ENCODE results near the gene PLRG1. TPM values are rescaled to one million over a fixed set of nuclear protein-coding genes. Genes with fewer than 3 reads are reported as not detected.

PLRG1 gene
- total RNA-seq, 1 donor from 2014 or later = 81.3 TPM

GRCh38 chr4:154566639-154567204 is 16.5 kb upstream of the PLRG1 start:
- no peak overlapping the region for H3K27ac Mint-ChIP-seq (ENCODE audit: unreplicated experiment)
- no peak overlapping the region for H2AFZ ChIP-seq (ENCODE audit: low read depth, low read length)

GRCh38 chr4:154565704-154566103 is 15.5 kb upstream of the PLRG1 start:
- H3K9me3 Mint-ChIP-seq (ENCODE audit: unreplicated experiment) = no peaks in the 10 kb centered on the region
- Histone ChIP-seq H2AFZ (ENCODE audit: low read depth, low read length) (no peak overlapping the region), H3K27me3 (ENCODE audit: insufficient read depth, low read length) (no peaks in the 10 kb centered on the region), H3K27ac (ENCODE audit: low read depth, low read length) (no peak overlapping the region), H3K9me3 (ENCODE audit: insufficient read depth, low read depth, low read length) (peaks cover 2% of the 10 kb centered on the region), H3K9ac (ENCODE audit: low read length) (no peak overlapping the region), H3K79me2 (ENCODE audit: insufficient read depth, low read length) (no peaks in the 10 kb centered on the region), H3K4me3 (ENCODE audit: insufficient read depth, low read depth, low read length) (no peak overlapping the region), H3K4me2 (ENCODE audit: low read length) (no peak overlapping the region), H4K20me1 (ENCODE audit: insufficient read depth, low read length) (no peaks in the 10 kb centered on the region), H3K36me3 (ENCODE audit: insufficient read depth, low read length) (no peaks in the 10 kb centered on the region), H3K4me1 (ENCODE audit: insufficient read depth, low read length) (peaks cover 6% of the 10 kb centered on the region)
- H3K4me1 Mint-ChIP-seq (ENCODE audit: low read depth, unreplicated experiment) = peaks cover 4% of the 10 kb centered on the region
- H3K4me3 Mint-ChIP-seq (ENCODE audit: unreplicated experiment) = no peak overlapping the region
- TF ChIP-seq CTCF (IDR thresholded peaks at IDR 0.05; ENCODE audit: insufficient read depth, low read depth, low read length) = no peak
- TF ChIP-seq EZH2 (IDR thresholded peaks at IDR 0.05; ENCODE audit: insufficient read depth, low read length) = no peak
- DNase-seq (ENCODE audit: low read depth) (no peak), FAIRE-seq (no peak)
- H3K27me3 Mint-ChIP-seq (ENCODE audit: low read depth, unreplicated experiment) = no peaks in the 10 kb centered on the region
- H3K36me3 Mint-ChIP-seq (ENCODE audit: low read depth, unreplicated experiment) = no peaks in the 10 kb centered on the region
- no peak overlapping the region for H3K27ac Mint-ChIP-seq (ENCODE audit: unreplicated experiment)

More at GRCh38 chr4:154566639-154567204, 16.5 kb upstream of the PLRG1 start:
- no peak overlapping the region for H3K4me3 Mint-ChIP-seq (ENCODE audit: unreplicated experiment)
- H3K79me2 ChIP-seq (ENCODE audit: insufficient read depth, low read length) = no peaks in the 10 kb centered on the region
- no peaks in the 10 kb centered on the region for H3K27me3 ChIP-seq (ENCODE audit: insufficient read depth, low read length)
- no peak overlapping the region for H3K27ac ChIP-seq (ENCODE audit: low read depth, low read length)
- H3K4me1 ChIP-seq (ENCODE audit: insufficient read depth, low read length) = no peaks in the 10 kb centered on the region
- no peaks in the 10 kb centered on the region for H3K36me3 Mint-ChIP-seq (ENCODE audit: low read depth, unreplicated experiment)
- no peaks in the 10 kb centered on the region for H3K27me3 Mint-ChIP-seq (ENCODE audit: low read depth, unreplicated experiment)
- H3K9me3 Mint-ChIP-seq (ENCODE audit: unreplicated experiment) = no peaks in the 10 kb centered on the region
- TF ChIP-seq EZH2 (IDR thresholded peaks at IDR 0.05; ENCODE audit: insufficient read depth, low read length) = no peak
- TF ChIP-seq CTCF (IDR thresholded peaks at IDR 0.05; ENCODE audit: insufficient read depth, low read depth, low read length) = no peak
- no peaks in the 10 kb centered on the region for H4K20me1 ChIP-seq (ENCODE audit: insufficient read depth, low read length)
- no peak overlapping the region for H3K4me3 ChIP-seq (ENCODE audit: insufficient read depth, low read depth, low read length)
- no peaks in the 10 kb centered on the region for H3K4me1 Mint-ChIP-seq (ENCODE audit: low read depth, unreplicated experiment)
- no peak overlapping the region for H3K9ac ChIP-seq (ENCODE audit: low read length)
- peak; percentile 54 for DNase-seq (ENCODE audit: low read depth)
- peaks cover 2% of the 10 kb centered on the region for H3K9me3 ChIP-seq (ENCODE audit: insufficient read depth, low read depth, low read length)
- no peak for FAIRE-seq
- H3K36me3 ChIP-seq (ENCODE audit: insufficient read depth, low read length) = no peaks in the 10 kb centered on the region
- H3K4me2 ChIP-seq (ENCODE audit: low read length) = no peak overlapping the region

GRCh38 chr4:154564311-154564710 is 14.1 kb upstream of the PLRG1 start:
- DNase-seq (ENCODE audit: low read depth) (no peak), FAIRE-seq (no peak)
- Histone ChIP-seq H3K4me1 (ENCODE audit: insufficient read depth, low read length) (peaks cover 6% of the 10 kb centered on the region), H3K9ac (ENCODE audit: low read length) (no peak overlapping the region), H3K36me3 (ENCODE audit: insufficient read depth, low read length) (no peaks in the 10 kb centered on the region), H3K4me2 (ENCODE audit: low read length) (no peak overlapping the region), H3K9me3 (ENCODE audit: insufficient read depth, low read depth, low read length) (no peaks in the 10 kb centered on the region), H2AFZ (ENCODE audit: low read depth, low read length) (no peak overlapping the region), H3K27ac (ENCODE audit: low read depth, low read length) (no peak overlapping the region), H4K20me1 (ENCODE audit: insufficient read depth, low read length) (no peaks in the 10 kb centered on the region), H3K79me2 (ENCODE audit: insufficient read depth, low read length) (no peaks in the 10 kb centered on the region), H3K4me3 (ENCODE audit: insufficient read depth, low read depth, low read length) (no peak overlapping the region), H3K27me3 (ENCODE audit: insufficient read depth, low read length) (no peaks in the 10 kb centered on the region)
- H3K27me3 Mint-ChIP-seq (ENCODE audit: low read depth, unreplicated experiment) = no peaks in the 10 kb centered on the region
- no peaks in the 10 kb centered on the region for H3K9me3 Mint-ChIP-seq (ENCODE audit: unreplicated experiment)
- peaks cover 10% of the 10 kb centered on the region for H3K4me1 Mint-ChIP-seq (ENCODE audit: low read depth, unreplicated experiment)
- TF ChIP-seq CTCF (IDR thresholded peaks at IDR 0.05; ENCODE audit: insufficient read depth, low read depth, low read length) (no peak), EZH2 (IDR thresholded peaks at IDR 0.05; ENCODE audit: insufficient read depth, low read length) (no peak)
- no peak overlapping the region for H3K4me3 Mint-ChIP-seq (ENCODE audit: unreplicated experiment)
- H3K36me3 Mint-ChIP-seq (ENCODE audit: low read depth, unreplicated experiment) = no peaks in the 10 kb centered on the region
- H3K27ac Mint-ChIP-seq (ENCODE audit: unreplicated experiment) = no peak overlapping the region
